SK-N-DZ (cell line): ENCODE results near the gene MTHFD2.
A peak's percentile ranks its signal among the peaks of the same experiment; 100 is the strongest.
"Not testable (repeated sequence)": the region's sequence is repeated elsewhere in the genome, so short reads cannot be mapped to it uniquely, and the experiment has no call there.

ENCODE experiments used
- DNase-seq: peaks from one replicate; pipeline ENCODE4 v3.0.0-alpha.2; 2015; ENCODE audit warnings: low spot score

MTHFD2 gene

GRCh38 chr2:74227646-74228045 is 29.2 kb downstream of the MTHFD2 start:
- no peak for DNase-seq

DNA sequence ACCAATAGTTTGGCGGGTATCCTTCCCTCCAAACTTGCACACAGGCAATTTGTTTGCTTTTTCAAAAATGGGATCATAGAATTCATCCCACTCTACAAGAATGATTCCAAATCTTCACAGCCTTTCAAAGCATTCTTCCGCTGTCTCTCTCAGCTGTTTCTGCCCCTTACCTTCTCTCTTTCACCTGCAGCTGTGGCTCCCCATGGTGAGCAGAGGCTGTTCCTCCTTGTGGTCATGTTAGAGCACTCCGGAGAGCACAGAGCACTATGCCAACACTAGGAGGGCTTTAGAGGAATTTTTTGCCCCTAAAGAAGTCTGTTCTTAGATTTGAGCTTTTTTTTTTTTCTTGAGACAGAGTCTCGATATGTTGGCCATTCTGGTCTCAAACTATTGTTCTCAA is 30.4 kb downstream of the MTHFD2 start:
- no peak for DNase-seq

DNA sequence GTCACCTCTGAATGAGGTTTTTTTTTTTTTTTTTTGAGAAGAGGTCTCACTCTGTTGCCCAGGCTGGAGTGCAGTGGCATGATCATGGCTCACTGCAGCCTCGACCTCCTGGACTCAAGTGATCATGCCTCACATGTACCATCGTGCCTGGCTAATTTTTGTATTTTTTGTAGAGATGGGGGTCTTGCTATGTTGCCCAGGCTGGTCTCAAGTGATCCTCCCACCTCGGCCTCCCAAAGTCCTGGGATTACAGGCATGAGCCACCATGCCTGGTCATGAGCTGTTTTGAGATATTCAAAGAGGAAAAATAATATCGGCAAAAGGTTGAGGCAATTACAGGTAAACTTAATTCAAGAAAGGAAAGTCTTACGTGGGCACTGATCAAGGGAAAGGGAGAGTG is 31.4 kb downstream of the MTHFD2 start:
- DNase-seq = not testable (repeated sequence)

DNA sequence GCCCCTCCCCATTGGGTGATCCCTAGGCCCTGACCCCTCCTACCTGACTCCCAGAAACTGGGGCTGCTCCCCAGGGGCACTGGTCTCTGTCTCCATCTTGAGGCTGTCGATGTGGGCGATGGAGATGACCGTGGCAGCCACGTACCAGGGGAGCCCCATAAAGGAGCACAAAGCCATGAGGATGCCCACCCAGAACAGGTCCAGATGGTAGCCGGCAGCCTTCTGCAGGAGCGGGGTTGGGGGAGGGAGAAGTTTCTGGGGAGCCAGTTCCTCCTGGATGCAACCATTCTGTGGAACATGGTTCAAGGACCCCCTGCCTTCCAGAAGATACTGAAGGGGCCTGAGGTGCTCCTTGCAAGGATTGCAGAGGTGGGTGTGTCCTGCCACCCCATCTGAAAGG is 34.0 kb downstream of the MTHFD2 start:
- DNase-seq = no peak

- DNase-seq = no peak
Measured at GRCh38 chr2:74233648-74234047, 35.2 kb downstream of the MTHFD2 start.

DNA sequence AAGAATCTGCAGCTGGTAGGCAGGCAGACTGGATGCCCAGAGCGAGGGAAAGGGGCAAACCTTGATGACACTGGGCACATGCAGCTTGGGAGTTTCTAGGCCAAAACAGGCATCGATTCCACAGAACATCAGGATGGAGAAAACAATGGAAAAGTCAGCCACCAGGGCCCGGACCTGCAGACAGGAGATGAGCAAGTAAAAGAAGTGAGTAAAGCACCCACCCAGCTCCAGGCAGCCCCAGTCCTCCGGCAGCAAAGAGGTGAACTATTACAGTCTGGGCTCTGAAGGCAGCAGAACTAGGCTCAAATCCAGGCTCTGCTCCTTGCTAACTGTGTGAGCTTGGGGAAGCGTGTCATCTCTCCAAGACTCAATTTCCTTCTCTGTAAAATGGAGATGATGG is 36.6 kb downstream of the MTHFD2 start:
- DNase-seq = no peak

DNA sequence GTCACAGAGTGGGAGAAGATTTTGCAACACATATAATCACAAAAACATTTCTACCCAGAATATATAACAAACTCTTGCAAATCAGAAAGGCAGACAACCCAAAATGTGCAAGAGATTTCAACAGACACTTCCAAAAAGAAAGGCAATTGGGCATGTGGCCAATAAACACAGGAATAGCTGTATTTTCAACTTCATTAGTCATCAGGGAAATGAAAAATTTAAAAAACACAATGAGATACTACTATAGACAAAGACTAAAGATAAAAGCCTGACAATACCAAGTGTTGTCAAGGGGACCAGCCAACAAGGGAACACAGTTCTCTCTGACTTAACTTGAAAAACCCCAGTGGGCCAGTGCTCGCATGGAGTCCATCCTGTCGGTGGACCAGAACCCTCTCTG is 40.5 kb downstream of the MTHFD2 start:
- no peak for DNase-seq

DNA sequence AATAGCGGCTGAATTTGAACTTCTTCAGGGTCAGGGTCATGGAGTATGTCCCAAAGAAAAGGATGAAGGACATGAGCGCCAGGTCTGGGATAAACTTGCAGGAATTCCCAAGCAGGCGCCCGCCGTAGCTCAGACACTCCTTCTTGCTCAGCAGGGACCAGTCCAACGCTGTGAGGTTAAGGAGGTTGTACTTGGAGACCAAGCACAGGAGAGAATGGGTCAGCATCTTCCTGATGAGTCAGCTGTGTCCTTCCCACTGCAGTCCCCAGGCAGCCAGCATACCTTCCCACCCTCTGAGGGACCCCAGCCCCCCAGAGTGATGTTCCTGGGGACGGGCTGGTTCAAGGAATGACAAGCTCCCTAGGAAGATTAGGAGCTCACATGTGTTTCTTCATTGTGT is 40.9 kb downstream of the MTHFD2 start:
- no peak for DNase-seq

DNA sequence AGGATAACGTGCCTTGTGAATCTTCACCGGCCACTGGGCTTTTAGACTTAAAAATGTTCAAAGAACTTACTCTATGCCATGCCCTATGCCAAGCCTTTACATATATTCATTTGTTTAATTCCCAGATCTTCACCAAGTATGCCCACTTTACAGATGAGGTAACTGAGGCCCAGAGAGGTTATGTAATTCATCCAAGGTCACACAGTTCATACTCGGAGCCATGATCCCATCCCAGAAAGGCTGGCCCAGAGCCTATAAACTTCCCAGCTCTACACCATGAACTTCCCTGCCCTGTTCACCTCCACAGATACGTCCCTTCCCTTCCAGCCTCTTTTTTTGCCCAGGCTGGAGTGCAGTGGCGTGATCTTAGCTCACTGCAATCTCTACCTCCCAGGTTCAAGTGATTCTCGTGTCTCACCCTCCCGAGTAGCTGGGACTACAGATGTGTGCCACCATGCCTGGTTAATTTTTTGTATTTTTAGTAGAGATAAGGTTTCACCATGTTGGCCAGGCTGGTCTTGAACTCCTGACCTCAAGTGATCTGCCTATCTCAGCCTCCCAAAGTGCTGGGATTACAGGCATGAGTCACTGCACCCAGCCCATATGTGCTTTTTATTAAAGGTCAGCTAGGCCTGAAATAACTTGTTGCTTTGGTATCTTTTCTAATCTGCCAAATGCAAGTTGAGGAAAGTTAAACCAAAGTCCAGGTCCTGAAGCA is 44.1 kb downstream of the MTHFD2 start:
- no peak for DNase-seq

GRCh38 chr2:74244286-74244685 is 45.9 kb downstream of the MTHFD2 start:
- DNase-seq = no peak

DNA sequence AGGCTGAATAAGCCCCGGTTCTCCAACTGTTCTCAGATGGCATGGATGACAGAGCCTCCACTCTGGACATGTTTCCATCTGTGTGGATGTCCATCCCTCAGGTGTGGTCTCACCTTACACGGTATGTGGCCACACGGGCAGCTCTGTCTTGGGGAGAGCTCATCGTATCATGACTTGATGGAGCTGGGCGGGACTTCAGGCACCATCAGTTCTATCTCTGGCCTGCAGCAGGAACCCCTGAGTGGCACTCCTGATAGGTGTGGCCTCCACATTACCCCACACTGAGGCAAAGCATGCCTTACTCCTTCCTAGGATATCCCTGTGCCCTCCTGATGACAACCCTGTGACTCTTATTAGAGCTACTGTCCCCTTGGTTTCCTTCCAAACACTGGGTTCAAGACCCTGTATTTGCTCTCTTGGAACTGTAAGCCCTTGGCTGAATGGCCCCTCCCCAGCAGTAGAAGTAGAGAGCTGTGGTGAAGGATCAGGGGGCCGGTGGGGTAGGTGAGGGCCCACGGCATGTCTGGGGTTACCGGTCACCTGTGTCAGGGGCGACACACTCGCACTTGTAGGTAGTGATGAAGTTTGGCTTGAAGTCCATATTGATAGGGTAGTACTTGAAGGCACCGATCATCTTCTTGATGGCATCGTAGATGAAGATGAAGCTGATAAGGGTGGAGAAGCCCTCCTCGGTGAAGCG is 48.2 kb downstream of the MTHFD2 start:
- no peak for DNase-seq

- DNase-seq = no peak
Measured at GRCh38 chr2:74249406-74250122, 51.1 kb downstream of the MTHFD2 start.

GRCh38 chr2:74250189-74250631 is 51.8 kb downstream of the MTHFD2 start:
- DNase-seq = peak; percentile 60

DNA sequence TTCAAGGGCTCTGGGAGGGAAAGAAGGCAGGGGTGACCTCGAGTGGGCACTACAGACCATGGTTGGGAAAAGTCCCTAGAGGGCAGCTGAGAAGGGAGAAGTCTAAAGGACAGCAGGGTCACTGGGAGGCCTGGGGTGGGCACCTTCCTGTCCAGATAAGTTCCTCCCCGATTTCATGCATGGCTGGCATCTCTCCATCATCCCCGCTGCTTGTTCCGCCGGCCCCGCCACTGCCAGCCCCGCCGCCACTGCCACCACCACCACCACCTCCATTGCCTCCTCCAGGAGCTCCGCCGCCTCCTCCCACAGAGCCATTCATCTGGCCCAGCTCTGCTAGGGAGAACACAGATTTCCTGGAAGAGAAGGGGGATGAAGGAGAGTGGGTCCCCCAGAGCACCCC is 53.6 kb downstream of the MTHFD2 start:
- DNase-seq = no peak

GRCh38 chr2:74252862-74253261 is 54.4 kb downstream of the MTHFD2 start:
- no peak for DNase-seq

- no peak for DNase-seq
Measured at GRCh38 chr2:74253306-74253970, 55.0 kb downstream of the MTHFD2 start.

DNA sequence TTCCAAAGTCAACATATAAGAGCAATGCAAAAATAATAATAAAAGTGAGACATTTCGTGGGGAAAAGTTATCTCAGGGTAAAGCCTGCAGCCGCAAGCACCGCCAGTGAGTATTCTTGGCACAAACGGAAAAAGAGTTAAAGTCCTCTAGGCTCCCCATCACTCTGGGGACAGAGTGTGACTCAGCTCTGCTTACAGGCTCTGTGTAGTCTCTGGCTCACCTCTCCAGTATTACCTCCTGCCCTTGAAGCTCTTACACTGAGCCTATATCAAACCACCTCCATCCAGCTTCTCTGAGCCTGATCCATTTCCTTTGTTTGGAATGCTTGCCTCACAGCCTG is 55.5 kb downstream of the MTHFD2 start:
- no peak for DNase-seq

- DNase-seq = no peak
Measured at GRCh38 chr2:74255660-74256213, 57.3 kb downstream of the MTHFD2 start.

DNA sequence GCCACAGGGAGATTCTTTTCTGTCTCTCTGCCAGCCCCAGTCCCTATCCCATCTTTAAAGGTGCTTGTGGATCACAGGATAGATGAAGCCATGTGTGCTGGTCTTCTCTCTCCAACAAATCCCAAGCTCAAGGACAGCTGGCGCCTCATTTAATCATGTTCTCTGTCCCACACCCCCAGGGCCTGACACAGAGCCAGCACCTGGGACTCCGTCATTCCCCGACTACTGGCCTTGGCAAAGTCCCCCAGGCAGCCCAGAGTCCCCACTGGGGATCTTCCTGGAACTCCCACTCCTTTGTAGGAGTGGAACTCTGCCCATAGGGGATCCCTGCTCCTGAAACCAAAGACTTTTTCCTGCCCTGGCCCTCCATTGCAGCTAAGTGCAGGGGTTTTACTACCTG is 60.8 kb downstream of the MTHFD2 start:
- no peak for DNase-seq

- no peak for DNase-seq
Measured at GRCh38 chr2:74259733-74260132, 61.3 kb downstream of the MTHFD2 start.

- no peak for DNase-seq
Measured at GRCh38 chr2:74260495-74260894, 62.1 kb downstream of the MTHFD2 start.
